WTC11 (cell line): ENCODE measurements around the gene CTDSPL. TPM values are rescaled to one million over a fixed set of nuclear protein-coding genes. Genes with fewer than 3 reads are reported as not detected.

Source experiments
- ATAC-seq: fragments of 200-7000 bp; cut with Tn5 transposase; 2 replicates; pipeline ENCODE4 v1.10.0; 2021; ENCODE audit warnings: mild to moderate bottlenecking, moderate library complexity
- CTCF ChIA-PET: fragments of 300-600 bp; sonication (Branson Sonifier 250); formaldehyde crosslinking; loops from one replicate; lab custom pipeline; 2021; ENCODE audit warnings: antibody characterized with exemption; lab: Charles Lee
- POLR2A ChIA-PET: fragments of 350-600 bp; sonication (Branson Sonifier 250); formaldehyde crosslinking; loops from one replicate; lab custom pipeline; 2021; ENCODE audit warnings: antibody characterized with exemption; lab: Charles Lee
- DNase-seq: peaks from one replicate; pipeline ENCODE4 v3.0.0; 2021; ENCODE audit warnings: low spot score
- H3K27ac Mint-ChIP-seq: 2 replicates; pipeline ENCODE4 v1.8.0; 2021; ENCODE audit warnings: mixed read lengths
- H3K27me3 Mint-ChIP-seq: 2 replicates; pipeline ENCODE4 v1.8.0; 2021; ENCODE audit warnings: low read depth, mild to moderate bottlenecking, moderate library complexity, mixed read lengths
- H3K36me3 Mint-ChIP-seq: 2 replicates; pipeline ENCODE4 v1.8.0; 2021; ENCODE audit warnings: mixed read lengths
- H3K4me1 Mint-ChIP-seq: 2 replicates; pipeline ENCODE4 v1.8.0; 2022; ENCODE audit warnings: mixed read lengths
- H3K4me3 Mint-ChIP-seq: 2 replicates; pipeline ENCODE4 v1.8.0; 2021; ENCODE audit warnings: mild to moderate bottlenecking, moderate library complexity, mixed read lengths
- H3K9me3 Mint-ChIP-seq: 2 replicates; pipeline ENCODE4 v1.8.0; 2021; ENCODE audit warnings: mixed read lengths
- CBFB ChIP-seq: sonication (generic); formaldehyde crosslinking; IDR thresholded peaks from 2 replicates; pipeline ENCODE4 v1.8.1; 2022; ENCODE audit warnings: mild to moderate bottlenecking, low read depth, missing genetic modification reagents
- CREM ChIP-seq: sonication (generic); formaldehyde crosslinking; IDR thresholded peaks from 2 replicates; pipeline ENCODE4 v1.8.1; 2022; ENCODE audit warnings: mild to moderate bottlenecking, missing genetic modification reagents, moderate library complexity
- ELF4 ChIP-seq: sonication (generic); formaldehyde crosslinking; IDR thresholded peaks from 2 replicates; pipeline ENCODE4 v1.8.1; 2022; ENCODE audit warnings: low read depth, mild to moderate bottlenecking, moderate library complexity, missing genetic modification reagents
- ESRRA ChIP-seq: sonication (generic); formaldehyde crosslinking; IDR thresholded peaks from 2 replicates; pipeline ENCODE4 v1.8.1; 2022; ENCODE audit warnings: mild to moderate bottlenecking, missing genetic modification reagents, borderline replicate concordance
- ETV6 ChIP-seq: sonication (generic); formaldehyde crosslinking; IDR thresholded peaks from 2 replicates; pipeline ENCODE4 v1.8.1; 2022; ENCODE audit warnings: mild to moderate bottlenecking, missing genetic modification reagents
- FOXJ3 ChIP-seq: sonication (generic); formaldehyde crosslinking; IDR thresholded peaks from 2 replicates; pipeline ENCODE4 v1.9.0; 2021; ENCODE audit warnings: missing genetic modification reagents, mild to moderate bottlenecking, borderline replicate concordance
- GRHL2 ChIP-seq: fragments of 250-450 bp; sonication (Bioruptor Pico); IDR thresholded peaks from 2 replicates; pipeline ENCODE4 v1.8.0; 2022; ENCODE audit warnings: mild to moderate bottlenecking, moderate library complexity; ENCODE audit not compliant: insufficient replicate concordance, severe bottlenecking
- NFATC4 ChIP-seq: fragments of 250-450 bp; sonication (Bioruptor Pico); IDR thresholded peaks from 2 replicates; pipeline ENCODE4 v1.9.0; 2021; ENCODE audit warnings: mild to moderate bottlenecking
- RELA ChIP-seq: sonication (generic); formaldehyde crosslinking; IDR thresholded peaks from 2 replicates; pipeline ENCODE4 v1.8.1; 2022; ENCODE audit warnings: missing genetic modification reagents, mild to moderate bottlenecking, borderline replicate concordance
- TEAD1 ChIP-seq: sonication (generic); formaldehyde crosslinking; IDR thresholded peaks from 2 replicates; pipeline ENCODE4 v1.8.0; 2022; ENCODE audit warnings: mild to moderate bottlenecking, missing genetic modification reagents
- TEAD4 ChIP-seq: sonication (generic); formaldehyde crosslinking; IDR thresholded peaks from 2 replicates; pipeline ENCODE4 v1.8.0; 2022; ENCODE audit warnings: mild to moderate bottlenecking, missing genetic modification reagents
- total RNA-seq: library from RNA; stranded (reverse); gene quantifications from 3 replicates; pipeline ENCODE4 v1.2.3, GENCODE V29; 2021
- TF ChIP-seq, protein P1 (sequence below): sonication (generic); formaldehyde crosslinking; IDR thresholded peaks from 2 replicates; pipeline ENCODE4 v1.8.0; 2022; ENCODE audit warnings: mild to moderate bottlenecking, missing genetic modification reagents
- TF ChIP-seq, protein P2 (sequence below): sonication (generic); formaldehyde crosslinking; IDR thresholded peaks from 2 replicates; pipeline ENCODE4 v1.8.1; 2023; ENCODE audit warnings: mild to moderate bottlenecking, missing genetic modification reagents, borderline replicate concordance
- TF ChIP-seq, protein P3 (sequence below): sonication (generic); formaldehyde crosslinking; IDR thresholded peaks from 2 replicates; pipeline ENCODE4 v1.8.1; 2022; ENCODE audit warnings: missing genetic modification reagents, borderline replicate concordance
- TF ChIP-seq, protein P4 (sequence below): sonication (generic); formaldehyde crosslinking; IDR thresholded peaks from 2 replicates; pipeline ENCODE4 v1.8.1; 2022; ENCODE audit warnings: mild to moderate bottlenecking, moderate library complexity, missing genetic modification reagents
- TF ChIP-seq, protein P5 (sequence below): sonication (generic); formaldehyde crosslinking; conservative IDR thresholded peaks from 2 replicates; pipeline ENCODE4 v1.8.1; 2022; ENCODE audit warnings: mild to moderate bottlenecking, missing genetic modification reagents
- TF ChIP-seq, protein P6 (sequence below): sonication (generic); formaldehyde crosslinking; IDR thresholded peaks from 2 replicates; pipeline ENCODE4 v1.8.0; 2022; ENCODE audit warnings: missing genetic modification reagents

The CTDSPL gene
- total RNA-seq, 1 experiment from 2014 or later: 41.2 TPM

DNA sequence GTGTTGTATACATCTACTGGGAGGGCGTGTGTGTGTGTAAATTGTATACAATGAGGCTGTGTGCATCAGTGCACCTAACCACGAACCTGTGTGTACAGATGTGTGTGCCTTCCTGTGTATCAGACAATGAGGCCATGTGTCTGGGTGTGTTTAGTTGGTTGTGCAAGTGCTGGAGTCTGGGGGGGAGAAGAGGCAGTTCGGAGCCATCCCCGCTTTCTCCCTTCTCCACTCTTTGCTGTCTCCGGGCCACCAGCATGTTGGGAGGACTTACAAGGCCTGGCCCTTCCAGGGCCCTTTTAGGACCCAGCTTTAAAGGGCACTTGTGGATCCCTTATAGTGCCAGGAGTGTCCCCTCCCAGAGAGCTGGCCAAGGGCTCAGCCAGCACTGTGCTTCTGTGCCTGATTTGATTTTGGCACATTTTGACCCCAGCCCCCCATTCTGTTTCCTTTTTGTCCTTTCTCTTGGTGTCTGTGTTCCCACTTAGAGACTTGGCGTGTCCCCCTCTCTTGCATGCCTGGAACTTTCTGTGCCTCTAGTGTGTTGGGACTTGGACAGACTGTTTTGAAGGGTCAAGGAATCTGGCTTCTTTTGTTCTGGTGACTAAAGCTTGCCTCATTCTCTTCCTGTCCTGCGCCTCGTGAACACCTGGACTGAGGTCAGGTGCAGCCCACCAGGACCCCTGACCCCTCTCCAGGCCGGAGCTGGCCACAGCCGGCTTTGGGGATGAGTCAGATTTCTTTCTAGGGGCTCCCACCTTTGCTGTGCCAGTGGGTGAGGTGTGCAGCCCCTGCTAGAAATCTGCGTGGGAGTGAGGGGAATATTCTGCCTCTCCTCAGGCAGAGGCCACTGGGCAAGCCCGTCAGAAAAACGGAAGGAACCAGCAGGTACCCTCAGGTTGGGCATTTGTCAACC lies 1.5 kb downstream of the CTDSPL start:
- Mint-ChIP-seq H3K27ac (no peak overlapping the region; the same call in 1 of the 2 replicates), H3K36me3 (peaks cover 7% of the 10 kb centered on the region), H3K27me3 (peaks cover 21% of the 10 kb centered on the region), H3K9me3 (peaks cover 4% of the 10 kb centered on the region), H3K4me1 (peaks cover 40% of the 10 kb centered on the region), H3K4me3 (peak overlapping the region; percentile 92)
- DNase-seq: no peak
- no peak for ATAC-seq
- ChIA-PET POLR2A (no interaction called here), CTCF (interaction anchor here (1.3 to 1.5 kb wide), 3 partner anchors 8 to 111 kb away, joined by 5 to 8 read pairs (median 5); no protein-coding TSS in a partner anchor)
- TF ChIP-seq FOXJ3 (no peak), RELA (CRISPR knock-in tag) (no peak), TEAD4 (CRISPR knock-in tag) (no peak)
- TF ChIP-seq, protein P1, sequence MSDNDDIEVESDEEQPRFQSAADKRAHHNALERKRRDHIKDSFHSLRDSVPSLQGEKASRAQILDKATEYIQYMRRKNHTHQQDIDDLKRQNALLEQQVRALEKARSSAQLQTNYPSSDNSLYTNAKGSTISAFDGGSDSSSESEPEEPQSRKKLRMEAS: 0 out of 2 replicates have a peak, but pooled peaks have one; percentile 18

DNA sequence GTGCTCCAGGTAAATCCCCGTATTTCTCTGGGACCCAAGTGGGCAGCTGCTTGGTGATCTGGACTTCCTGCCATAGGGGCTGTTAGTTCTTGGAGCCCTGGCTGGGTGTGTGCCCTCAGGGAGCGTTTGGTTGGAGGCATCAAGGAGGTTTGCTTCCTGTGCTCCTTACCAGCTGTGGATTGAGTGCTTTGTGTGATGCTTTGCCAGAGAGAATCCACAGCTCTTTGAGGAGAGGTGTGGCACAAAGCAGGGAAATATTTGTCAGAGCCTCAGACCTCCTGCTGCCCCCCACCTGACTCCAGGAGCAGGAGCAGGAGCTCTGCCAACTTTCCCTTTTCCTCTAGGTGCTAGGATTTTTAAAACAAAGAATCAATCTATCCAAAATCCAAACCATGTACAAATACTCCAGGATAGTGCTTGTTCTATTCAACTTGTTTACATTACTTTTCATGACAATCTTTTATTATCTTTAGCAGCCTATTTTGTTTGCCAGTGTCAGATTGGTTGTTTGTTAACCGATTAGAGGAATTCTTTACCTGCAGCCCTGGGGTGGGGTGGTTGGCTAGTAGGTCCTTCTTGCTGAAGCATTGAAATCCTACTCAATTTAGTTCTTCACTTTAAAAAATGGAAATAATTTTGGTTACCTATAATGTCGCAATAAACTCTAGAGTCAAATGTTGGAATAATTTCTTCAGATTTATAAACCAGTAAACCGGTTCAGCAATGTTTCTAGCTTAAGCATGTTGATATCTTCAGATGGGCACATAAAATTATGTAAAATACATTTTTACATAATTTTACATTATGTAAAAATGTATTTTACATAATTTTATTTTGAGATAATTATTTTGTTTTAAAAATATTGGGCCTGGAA lies 2.5 kb downstream of the CTDSPL start:
- TF ChIP-seq, protein P2, sequence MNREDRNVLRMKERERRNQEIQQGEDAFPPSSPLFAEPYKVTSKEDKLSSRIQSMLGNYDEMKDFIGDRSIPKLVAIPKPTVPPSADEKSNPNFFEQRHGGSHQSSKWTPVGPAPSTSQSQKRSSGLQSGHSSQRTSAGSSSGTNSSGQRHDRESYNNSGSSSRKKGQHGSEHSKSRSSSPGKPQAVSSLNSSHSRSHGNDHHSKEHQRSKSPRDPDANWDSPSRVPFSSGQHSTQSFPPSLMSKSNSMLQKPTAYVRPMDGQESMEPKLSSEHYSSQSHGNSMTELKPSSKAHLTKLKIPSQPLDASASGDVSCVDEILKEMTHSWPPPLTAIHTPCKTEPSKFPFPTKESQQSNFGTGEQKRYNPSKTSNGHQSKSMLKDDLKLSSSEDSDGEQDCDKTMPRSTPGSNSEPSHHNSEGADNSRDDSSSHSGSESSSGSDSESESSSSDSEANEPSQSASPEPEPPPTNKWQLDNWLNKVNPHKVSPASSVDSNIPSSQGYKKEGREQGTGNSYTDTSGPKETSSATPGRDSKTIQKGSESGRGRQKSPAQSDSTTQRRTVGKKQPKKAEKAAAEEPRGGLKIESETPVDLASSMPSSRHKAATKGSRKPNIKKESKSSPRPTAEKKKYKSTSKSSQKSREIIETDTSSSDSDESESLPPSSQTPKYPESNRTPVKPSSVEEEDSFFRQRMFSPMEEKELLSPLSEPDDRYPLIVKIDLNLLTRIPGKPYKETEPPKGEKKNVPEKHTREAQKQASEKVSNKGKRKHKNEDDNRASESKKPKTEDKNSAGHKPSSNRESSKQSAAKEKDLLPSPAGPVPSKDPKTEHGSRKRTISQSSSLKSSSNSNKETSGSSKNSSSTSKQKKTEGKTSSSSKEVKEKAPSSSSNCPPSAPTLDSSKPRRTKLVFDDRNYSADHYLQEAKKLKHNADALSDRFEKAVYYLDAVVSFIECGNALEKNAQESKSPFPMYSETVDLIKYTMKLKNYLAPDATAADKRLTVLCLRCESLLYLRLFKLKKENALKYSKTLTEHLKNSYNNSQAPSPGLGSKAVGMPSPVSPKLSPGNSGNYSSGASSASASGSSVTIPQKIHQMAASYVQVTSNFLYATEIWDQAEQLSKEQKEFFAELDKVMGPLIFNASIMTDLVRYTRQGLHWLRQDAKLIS (CRISPR knock-in tag): no peak
- no peak for TF ChIP-seq CBFB
- TF ChIP-seq ELF4 (CRISPR knock-in tag): no peak
- TF ChIP-seq, protein P3, sequence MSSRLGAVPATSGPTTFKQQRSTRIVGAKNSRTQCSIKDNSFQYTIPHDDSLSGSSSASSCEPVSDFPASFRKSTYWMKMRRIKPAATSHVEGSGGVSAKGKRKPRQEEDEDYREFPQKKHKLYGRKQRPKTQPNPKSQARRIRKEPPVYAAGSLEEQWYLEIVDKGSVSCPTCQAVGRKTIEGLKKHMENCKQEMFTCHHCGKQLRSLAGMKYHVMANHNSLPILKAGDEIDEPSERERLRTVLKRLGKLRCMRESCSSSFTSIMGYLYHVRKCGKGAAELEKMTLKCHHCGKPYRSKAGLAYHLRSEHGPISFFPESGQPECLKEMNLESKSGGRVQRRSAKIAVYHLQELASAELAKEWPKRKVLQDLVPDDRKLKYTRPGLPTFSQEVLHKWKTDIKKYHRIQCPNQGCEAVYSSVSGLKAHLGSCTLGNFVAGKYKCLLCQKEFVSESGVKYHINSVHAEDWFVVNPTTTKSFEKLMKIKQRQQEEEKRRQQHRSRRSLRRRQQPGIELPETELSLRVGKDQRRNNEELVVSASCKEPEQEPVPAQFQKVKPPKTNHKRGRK: no peak
- no peak for TF ChIP-seq ETV6
- TF ChIP-seq, protein P4, sequence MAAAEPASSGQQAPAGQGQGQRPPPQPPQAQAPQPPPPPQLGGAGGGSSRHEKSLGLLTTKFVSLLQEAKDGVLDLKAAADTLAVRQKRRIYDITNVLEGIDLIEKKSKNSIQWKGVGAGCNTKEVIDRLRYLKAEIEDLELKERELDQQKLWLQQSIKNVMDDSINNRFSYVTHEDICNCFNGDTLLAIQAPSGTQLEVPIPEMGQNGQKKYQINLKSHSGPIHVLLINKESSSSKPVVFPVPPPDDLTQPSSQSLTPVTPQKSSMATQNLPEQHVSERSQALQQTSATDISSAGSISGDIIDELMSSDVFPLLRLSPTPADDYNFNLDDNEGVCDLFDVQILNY: no peak
- TF ChIP-seq TEAD1 (CRISPR knock-in tag): no peak
- TF ChIP-seq, protein P5, sequence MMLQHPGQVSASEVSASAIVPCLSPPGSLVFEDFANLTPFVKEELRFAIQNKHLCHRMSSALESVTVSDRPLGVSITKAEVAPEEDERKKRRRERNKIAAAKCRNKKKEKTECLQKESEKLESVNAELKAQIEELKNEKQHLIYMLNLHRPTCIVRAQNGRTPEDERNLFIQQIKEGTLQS (CRISPR knock-in tag): no peak
- TF ChIP-seq, protein P6, sequence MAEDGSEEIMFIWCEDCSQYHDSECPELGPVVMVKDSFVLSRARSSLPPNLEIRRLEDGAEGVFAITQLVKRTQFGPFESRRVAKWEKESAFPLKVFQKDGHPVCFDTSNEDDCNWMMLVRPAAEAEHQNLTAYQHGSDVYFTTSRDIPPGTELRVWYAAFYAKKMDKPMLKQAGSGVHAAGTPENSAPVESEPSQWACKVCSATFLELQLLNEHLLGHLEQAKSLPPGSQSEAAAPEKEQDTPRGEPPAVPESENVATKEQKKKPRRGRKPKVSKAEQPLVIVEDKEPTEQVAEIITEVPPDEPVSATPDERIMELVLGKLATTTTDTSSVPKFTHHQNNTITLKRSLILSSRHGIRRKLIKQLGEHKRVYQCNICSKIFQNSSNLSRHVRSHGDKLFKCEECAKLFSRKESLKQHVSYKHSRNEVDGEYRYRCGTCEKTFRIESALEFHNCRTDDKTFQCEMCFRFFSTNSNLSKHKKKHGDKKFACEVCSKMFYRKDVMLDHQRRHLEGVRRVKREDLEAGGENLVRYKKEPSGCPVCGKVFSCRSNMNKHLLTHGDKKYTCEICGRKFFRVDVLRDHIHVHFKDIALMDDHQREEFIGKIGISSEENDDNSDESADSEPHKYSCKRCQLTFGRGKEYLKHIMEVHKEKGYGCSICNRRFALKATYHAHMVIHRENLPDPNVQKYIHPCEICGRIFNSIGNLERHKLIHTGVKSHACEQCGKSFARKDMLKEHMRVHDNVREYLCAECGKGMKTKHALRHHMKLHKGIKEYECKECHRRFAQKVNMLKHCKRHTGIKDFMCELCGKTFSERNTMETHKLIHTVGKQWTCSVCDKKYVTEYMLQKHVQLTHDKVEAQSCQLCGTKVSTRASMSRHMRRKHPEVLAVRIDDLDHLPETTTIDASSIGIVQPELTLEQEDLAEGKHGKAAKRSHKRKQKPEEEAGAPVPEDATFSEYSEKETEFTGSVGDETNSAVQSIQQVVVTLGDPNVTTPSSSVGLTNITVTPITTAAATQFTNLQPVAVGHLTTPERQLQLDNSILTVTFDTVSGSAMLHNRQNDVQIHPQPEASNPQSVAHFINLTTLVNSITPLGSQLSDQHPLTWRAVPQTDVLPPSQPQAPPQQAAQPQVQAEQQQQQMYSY (CRISPR knock-in tag): no peak
- TF ChIP-seq ESRRA (CRISPR knock-in tag): no peak
- TF ChIP-seq CREM (CRISPR knock-in tag): no peak
- no peak for TF ChIP-seq NFATC4
- TF ChIP-seq GRHL2: no peak
- ATAC-seq: no peak

More for the DNA sequence above, 2.5 kb downstream of the CTDSPL start:
- H3K36me3 Mint-ChIP-seq: peaks cover 7% of the 10 kb centered on the region
- no peak for DNase-seq
- H3K4me3 Mint-ChIP-seq: no peak overlapping the region; the same call in 1 of the 2 replicates
- peaks cover 8% of the 10 kb centered on the region for H3K9me3 Mint-ChIP-seq
- H3K27ac Mint-ChIP-seq: no peak overlapping the region
- ChIA-PET CTCF (interaction anchor here (1.3 to 1.5 kb wide), 3 partner anchors 9 to 110 kb away, joined by 5 to 8 read pairs (median 5); no protein-coding TSS in a partner anchor), POLR2A (no interaction called here)
- H3K27me3 Mint-ChIP-seq: peaks cover 17% of the 10 kb centered on the region
- H3K4me1 Mint-ChIP-seq: peaks cover 40% of the 10 kb centered on the region
